ENCODE measurements around the gene STK39. TPM values are rescaled to one million over a fixed set of nuclear protein-coding genes. Genes with fewer than 3 reads are reported as not detected.

Gene STK39
- total RNA-seq, 2 experiments from 2014 or later = 17.7 to 41.1 TPM

DNA sequence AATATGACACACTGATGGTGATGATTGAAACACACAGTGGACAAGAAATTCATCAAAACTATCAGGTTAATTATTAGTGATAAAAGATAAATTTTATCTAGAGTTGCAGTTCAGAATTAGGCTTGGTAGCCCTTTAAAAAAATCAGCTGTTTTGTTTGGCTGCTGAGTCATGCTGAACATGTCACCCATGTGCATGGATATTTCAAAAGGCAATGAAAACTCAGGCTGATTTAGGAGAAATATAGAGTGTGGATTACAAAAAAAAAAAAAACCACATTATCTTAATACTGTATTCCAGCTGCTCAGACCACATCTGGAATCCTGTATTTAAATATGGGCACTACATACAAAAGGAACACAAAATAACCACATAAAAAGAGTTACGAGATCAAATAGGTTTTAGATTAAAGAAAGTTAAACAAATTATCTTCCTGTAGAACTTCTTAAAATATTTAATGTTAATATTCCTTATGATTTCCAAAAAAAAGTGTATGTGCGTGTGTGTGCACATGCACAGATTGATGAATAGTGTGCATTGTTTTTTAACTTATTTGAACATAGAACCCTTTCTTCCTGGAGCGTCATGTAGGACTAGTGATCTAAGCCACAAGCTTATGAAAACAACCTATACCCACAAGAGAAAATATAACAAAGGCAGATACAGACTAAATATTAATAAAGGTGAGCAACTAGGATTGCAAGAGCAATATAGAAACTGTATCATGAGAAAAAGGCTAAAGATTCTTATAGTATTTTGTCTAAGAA lies 186.2 kb downstream of the STK39 start:
- intact Hi-C loops (cut with micrococcal nuclease; ENCODE audit: unreplicated experiment) = no loop called here
- POLR2A ChIA-PET = interaction anchor here (0.5 to 0.8 kb wide), 3 partner anchors 27 to 1583 kb away, joined by 3 read pairs; no protein-coding TSS in a partner anchor
- Histone ChIP-seq H3K4me1 (ENCODE audit: insufficient read depth, low read length, poor library complexity, severe bottlenecking) (no peaks in the 10 kb centered on the region), H3K79me2 (ENCODE audit: insufficient read depth, low read depth, low read length) (no peaks in the 10 kb centered on the region), H4K20me1 (ENCODE audit: insufficient read depth, low read length) (no peaks in the 10 kb centered on the region), H3K9me2 (ENCODE audit: insufficient read depth, low read length) (no peaks in the 10 kb centered on the region), H2AFZ (ENCODE audit: low read length) (no peak overlapping the region), H3K4me3 (ENCODE audit: low read depth, low read length, poor library complexity, severe bottlenecking) (no peak overlapping the region), H3K4me2 (ENCODE audit: low read length) (no peak overlapping the region), H3K9me3 (ENCODE audit: low read length) (no peaks in the 10 kb centered on the region), H3K27ac (ENCODE audit: low read depth, low read length, poor library complexity, severe bottlenecking) (no peak overlapping the region), H3K36me3 (ENCODE audit: insufficient read depth, low read length) (peaks cover 5% of the 10 kb centered on the region; the same call in 1 of the 2 replicates)
- DNase-seq (ENCODE audit: low spot score) = no peak
- no TSS peak for BruUV-seq (replicated peaks)
- no peak for TF ChIP-seq EZH2phosphoT487 (IDR thresholded peaks at IDR 0.05; ENCODE audit: borderline replicate concordance, low read depth, low read length)
- TF ChIP-seq, protein P1, sequence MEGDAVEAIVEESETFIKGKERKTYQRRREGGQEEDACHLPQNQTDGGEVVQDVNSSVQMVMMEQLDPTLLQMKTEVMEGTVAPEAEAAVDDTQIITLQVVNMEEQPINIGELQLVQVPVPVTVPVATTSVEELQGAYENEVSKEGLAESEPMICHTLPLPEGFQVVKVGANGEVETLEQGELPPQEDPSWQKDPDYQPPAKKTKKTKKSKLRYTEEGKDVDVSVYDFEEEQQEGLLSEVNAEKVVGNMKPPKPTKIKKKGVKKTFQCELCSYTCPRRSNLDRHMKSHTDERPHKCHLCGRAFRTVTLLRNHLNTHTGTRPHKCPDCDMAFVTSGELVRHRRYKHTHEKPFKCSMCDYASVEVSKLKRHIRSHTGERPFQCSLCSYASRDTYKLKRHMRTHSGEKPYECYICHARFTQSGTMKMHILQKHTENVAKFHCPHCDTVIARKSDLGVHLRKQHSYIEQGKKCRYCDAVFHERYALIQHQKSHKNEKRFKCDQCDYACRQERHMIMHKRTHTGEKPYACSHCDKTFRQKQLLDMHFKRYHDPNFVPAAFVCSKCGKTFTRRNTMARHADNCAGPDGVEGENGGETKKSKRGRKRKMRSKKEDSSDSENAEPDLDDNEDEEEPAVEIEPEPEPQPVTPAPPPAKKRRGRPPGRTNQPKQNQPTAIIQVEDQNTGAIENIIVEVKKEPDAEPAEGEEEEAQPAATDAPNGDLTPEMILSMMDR (conservative IDR thresholded peaks at IDR 0.05; ENCODE audit: low read length) = no peak
- CTCF ChIA-PET (ENCODE audit: unreplicated experiment) = no interaction called here

DNA sequence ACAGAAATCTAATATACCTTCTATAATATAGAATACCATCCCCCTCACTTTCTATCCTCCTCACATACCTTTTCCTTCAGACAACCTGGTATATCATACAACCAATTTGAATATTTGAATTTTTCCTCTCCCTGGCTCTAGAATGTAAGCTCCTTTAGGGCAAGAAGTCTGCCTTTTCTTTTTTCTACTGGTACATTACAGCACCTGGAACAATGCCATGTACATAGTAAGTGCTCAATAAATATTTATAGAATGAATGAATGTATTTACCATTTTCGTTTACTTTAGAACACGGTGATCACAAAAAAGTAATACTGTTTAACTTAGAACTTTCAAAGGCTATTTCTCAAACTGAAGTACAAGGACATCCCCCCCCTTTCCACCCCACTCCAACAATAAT lies 187.6 kb downstream of the STK39 start:
- Histone ChIP-seq H3K36me3 (ENCODE audit: insufficient read depth, low read length) (peaks cover 5% of the 10 kb centered on the region; the same call in 1 of the 2 replicates), H2AFZ (ENCODE audit: low read length) (no peak overlapping the region), H3K27ac (ENCODE audit: low read depth, low read length, poor library complexity, severe bottlenecking) (no peak overlapping the region), H3K4me1 (ENCODE audit: insufficient read depth, low read length, poor library complexity, severe bottlenecking) (no peaks in the 10 kb centered on the region), H3K79me2 (ENCODE audit: insufficient read depth, low read depth, low read length) (no peaks in the 10 kb centered on the region), H3K4me2 (ENCODE audit: low read length) (no peak overlapping the region), H3K9me2 (ENCODE audit: insufficient read depth, low read length) (no peaks in the 10 kb centered on the region), H3K9me3 (ENCODE audit: low read length) (no peaks in the 10 kb centered on the region), H4K20me1 (ENCODE audit: insufficient read depth, low read length) (no peaks in the 10 kb centered on the region), H3K4me3 (ENCODE audit: low read depth, low read length, poor library complexity, severe bottlenecking) (no peak overlapping the region)
- no peak for DNase-seq (ENCODE audit: low spot score)
- ChIA-PET CTCF (ENCODE audit: unreplicated experiment) (no interaction called here), POLR2A (interaction anchor here (0.6 to 0.7 kb wide), 5 partner anchors 8 to 1313 kb away, joined by 3 to 6 read pairs (median 3); no protein-coding TSS in a partner anchor)
- TF ChIP-seq, protein P1 (conservative IDR thresholded peaks at IDR 0.05; ENCODE audit: low read length) = no peak
- intact Hi-C loops (cut with micrococcal nuclease; ENCODE audit: unreplicated experiment) = no loop called here
- no TSS peak for BruUV-seq (replicated peaks)

DNA sequence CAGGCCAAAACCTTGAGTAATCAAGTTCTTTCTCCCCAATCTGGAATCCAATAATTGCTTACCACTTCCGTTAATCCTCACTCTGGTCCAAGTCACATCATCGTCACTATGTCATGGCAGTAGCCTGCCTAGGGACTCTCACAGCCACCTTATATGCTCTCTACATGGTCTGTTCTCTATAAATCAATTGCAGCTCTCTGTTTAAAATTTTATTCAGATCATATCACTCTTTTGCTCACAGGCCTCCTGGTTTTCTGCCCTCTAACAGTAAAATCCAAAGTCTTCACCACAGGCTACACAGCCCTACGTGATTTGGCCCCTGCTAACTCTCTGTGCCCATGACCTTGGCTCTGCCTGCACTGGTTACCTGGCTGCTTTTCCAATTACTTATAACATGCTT lies 188.7 kb downstream of the STK39 start:
- Histone ChIP-seq H4K20me1 (ENCODE audit: insufficient read depth, low read length) (no peaks in the 10 kb centered on the region), H3K79me2 (ENCODE audit: insufficient read depth, low read depth, low read length) (no peaks in the 10 kb centered on the region), H3K9me3 (ENCODE audit: low read length) (no peaks in the 10 kb centered on the region), H3K27ac (ENCODE audit: low read depth, low read length, poor library complexity, severe bottlenecking) (no peak overlapping the region), H3K4me3 (ENCODE audit: low read depth, low read length, poor library complexity, severe bottlenecking) (no peak overlapping the region), H3K36me3 (ENCODE audit: insufficient read depth, low read length) (peaks cover 5% of the 10 kb centered on the region; the same call in 1 of the 2 replicates), H2AFZ (ENCODE audit: low read length) (no peak overlapping the region), H3K9me2 (ENCODE audit: insufficient read depth, low read length) (no peaks in the 10 kb centered on the region), H3K4me2 (ENCODE audit: low read length) (no peak overlapping the region), H3K4me1 (ENCODE audit: insufficient read depth, low read length, poor library complexity, severe bottlenecking) (no peaks in the 10 kb centered on the region)
- ChIA-PET POLR2A (no interaction called here), CTCF (ENCODE audit: unreplicated experiment) (no interaction called here)
- intact Hi-C loops (cut with micrococcal nuclease; ENCODE audit: unreplicated experiment) = no loop called here
- TF ChIP-seq EZH2phosphoT487 (IDR thresholded peaks at IDR 0.05; ENCODE audit: borderline replicate concordance, low read depth, low read length) = no peak
- TF ChIP-seq, protein P1 (conservative IDR thresholded peaks at IDR 0.05; ENCODE audit: low read length) = no peak
- no peak for DNase-seq (ENCODE audit: low spot score)
- BruUV-seq (replicated peaks) = no TSS peak
